Measurements from ENCODE around the gene USP10. TPM values are rescaled to one million over a fixed set of nuclear protein-coding genes. Genes with fewer than 3 reads are reported as not detected.

The USP10 gene
- polyA plus RNA-seq, 12 donors = 58.0 to 89.7 (median 65.2) TPM; not detected in 1

- DNase-seq = no peak
Observed at GRCh38 chr16:84820771-84821170, 121.0 kb downstream of the USP10 start.

- DNase-seq = no peak
Observed at GRCh38 chr16:84821179-84821578, 121.4 kb downstream of the USP10 start.

GRCh38 chr16:84821728-84822689 lies 122.2 kb downstream of the USP10 start:
- no peak for DNase-seq

GRCh38 chr16:84822990-84823389 lies 123.2 kb downstream of the USP10 start:
- DNase-seq = no peak

- no peak for DNase-seq
Observed at GRCh38 chr16:84823484-84823883, 123.7 kb downstream of the USP10 start.

- DNase-seq = no peak
Observed at GRCh38 chr16:84823926-84824325, 124.1 kb downstream of the USP10 start.

- no peak for DNase-seq
Observed at GRCh38 chr16:84825896-84826557, 126.2 kb downstream of the USP10 start.

GRCh38 chr16:84826558-84826941 lies 126.8 kb downstream of the USP10 start:
- no peak for DNase-seq

GRCh38 chr16:84827131-84827574 lies 127.4 kb downstream of the USP10 start:
- DNase-seq = no peak

GRCh38 chr16:84827897-84828296 lies 128.1 kb downstream of the USP10 start:
- no peak for DNase-seq

- no peak for DNase-seq
Observed at GRCh38 chr16:84828322-84828721, 128.5 kb downstream of the USP10 start.

Other genes with a start within 250 kb of the USP10 start
- 10 to 100 TPM in 6 of 12 donors, 1 to 10 TPM in 5, not detected in 1; 3.3 to 16.0 (median 11.5) TPM for gene MEAK7, start 195.3 kb upstream of the USP10 start, polyA plus RNA-seq (ENCODE audit: insufficient read length in 12 of 12)
- gene COTL1, start 81.9 kb upstream of the USP10 start, polyA plus RNA-seq (ENCODE audit: insufficient read length in 12 of 12) = 10 to 100 TPM in 11 of 12 donors, not detected in 1; 17.6 to 72.4 (median 25.3) TPM
- gene KLHL36, start 51.5 kb upstream of the USP10 start, polyA plus RNA-seq (ENCODE audit: insufficient read length in 12 of 12) = 10 to 100 TPM in 11 of 12 donors, not detected in 1; 10.6 to 31.0 (median 12.8) TPM
- gene CRISPLD2, start 120.0 kb downstream of the USP10 start, polyA plus RNA-seq (ENCODE audit: insufficient read length in 12 of 12) = 10 to 100 TPM in 2 of 12 donors, 1 to 10 TPM in 9, not detected in 1; 4.8 to 13.1 (median 6.9) TPM

All from muscle of arm (tissue), 12 donors.